SK-N-SH (cell line): ENCODE data around the gene COL28A1. TPM values are rescaled to one million over a fixed set of nuclear protein-coding genes. Genes with fewer than 3 reads are reported as not detected.

Source experiments
- CTCF ChIA-PET: fragments of 300-600, 350-600 bp; formaldehyde crosslinking; extraction: SDS; loops from one replicate; lab custom pipeline; 2021; lab: Yijun Ruan, JAX
- POLR2A ChIA-PET: fragments of 350-600 bp; sonication (Branson Sonifier 250); formaldehyde crosslinking; extraction: SDS; loops from one replicate; lab custom pipeline; 2020; ENCODE audit warnings: antibody characterized with exemption, inconsistent platforms; lab: Yijun Ruan, JAX
- DNase-seq: peaks from one replicate; pipeline ENCODE4 v3.0.0; 2012
- H2AFZ ChIP-seq: fragments of 200-600 bp; sonication (generic); 2 replicates; pipeline ENCODE4 v1.8.1; 2016; ENCODE audit warnings: antibody characterized with exemption, mild to moderate bottlenecking, low read depth
- H3F3A ChIP-seq: fragments of 200-600 bp; sonication (generic); replicated peaks from 2 replicates; pipeline ENCODE3; 2016; ENCODE audit warnings: antibody characterized with exemption, mild to moderate bottlenecking; ENCODE audit not compliant: insufficient read depth
- H3K27ac ChIP-seq, 2 experiments: fragments of 200-500 bp in 1 of 2; fragments of 200-600 bp in 1 of 2; sonication (Bioruptor generic) in 1 of 2; sonication (generic), shearing (Covaris generic) in 1 of 2; 2 replicates each; pipeline versions ENCODE4 v1.5.1 to v1.6.1; 2014 to 2016; ENCODE audit warnings: low read depth in 2 of 2, inconsistent platforms in 1 of 2, low read length in 1 of 2, mild to moderate bottlenecking in 1 of 2, mixed read lengths in 1 of 2
- H3K27me3 ChIP-seq: fragments of 200-600 bp; sonication (generic), shearing (Covaris generic); 2 replicates; pipeline ENCODE4 v1.6.1; 2016; ENCODE audit warnings: mixed run types; ENCODE audit not compliant: insufficient read depth
- H3K36me3 ChIP-seq, 2 experiments: fragments of 200-500 bp in 1 of 2; fragments of 200-600 bp in 1 of 2; sonication (Bioruptor generic) in 1 of 2; sonication (generic) in 1 of 2; replicated peaks in 1 of 2; 2 replicates each; pipeline versions ENCODE3 to v1.5.1; 2014 to 2016; ENCODE audit warnings: low read length in 1 of 2, mild to moderate bottlenecking in 1 of 2; ENCODE audit not compliant: insufficient read depth in 2 of 2, control insufficient read depth in 1 of 2
- H3K4me1 ChIP-seq, 2 experiments: fragments of 200-500 bp in 1 of 2; fragments of 200-600 bp in 1 of 2; sonication (Bioruptor generic) in 1 of 2; sonication (generic), shearing (Covaris generic) in 1 of 2; 2 replicates each; pipeline versions ENCODE4 v1.5.1 to v1.6.1; 2014 to 2016; ENCODE audit warnings: low read depth in 1 of 2, low read length in 1 of 2, mixed run types in 1 of 2; ENCODE audit not compliant: insufficient read depth in 2 of 2, control insufficient read depth in 1 of 2
- H3K4me2 ChIP-seq: fragments of 200-600 bp; sonication (generic), shearing (Covaris generic); 2 replicates; pipeline ENCODE4 v1.6.1; 2017; ENCODE audit warnings: mixed run types
- H3K4me3 ChIP-seq, 2 experiments: fragments of 200-500 bp in 1 of 2; fragments of 200-600 bp in 1 of 2; sonication (Bioruptor generic) in 1 of 2; sonication (generic), shearing (Covaris generic) in 1 of 2; 2 replicates each; pipeline versions ENCODE4 v1.5.1 to v1.8.1; 2014 to 2016; ENCODE audit warnings: low read depth in 2 of 2, inconsistent platforms in 1 of 2, low read length in 1 of 2, mild to moderate bottlenecking in 1 of 2, mixed read lengths in 1 of 2, moderate library complexity in 1 of 2
- H3K79me2 ChIP-seq: fragments of 200-600 bp; sonication (generic); 2 replicates; pipeline ENCODE4 v1.8.1; 2017; ENCODE audit warnings: mild to moderate bottlenecking; ENCODE audit not compliant: insufficient read depth
- H3K9ac ChIP-seq: fragments of 200-600 bp; sonication (generic); 2 replicates; pipeline ENCODE4 v1.6.1; 2017; ENCODE audit warnings: mixed run types
- H3K9me2 ChIP-seq: fragments of 200-600 bp; sonication (generic); 2 replicates; pipeline ENCODE4 v1.6.1; 2017; ENCODE audit warnings: mixed run types
- H3K9me3 ChIP-seq: fragments of 200-600 bp; sonication (generic); 2 replicates; pipeline ENCODE4 v1.6.1; 2017; ENCODE audit warnings: mixed run types, mild to moderate bottlenecking, moderate library complexity
- H4K20me1 ChIP-seq: fragments of 200-600 bp; sonication (generic); 2 replicates; pipeline ENCODE4 v1.6.1; 2017; ENCODE audit warnings: mild to moderate bottlenecking, mixed run types; ENCODE audit not compliant: insufficient read depth
- CHD2 ChIP-seq: fragments of 150-350 bp; IDR thresholded peaks from 2 replicates; pipeline ENCODE4 v1.6.1; 2018; ENCODE audit warnings: low read length; ENCODE audit not compliant: partially characterized antibody
- ELF1 ChIP-seq: IDR thresholded peaks from 2 replicates; pipeline ENCODE4 v1.4.0; 2012
- EZH2phosphoT487 ChIP-seq: fragments of 200-600 bp; sonication (generic); IDR thresholded peaks from 2 replicates; pipeline ENCODE4 v1.6.1; 2017; ENCODE audit warnings: low read depth, mixed run types, mild to moderate bottlenecking, antibody characterized with exemption, moderate library complexity, borderline replicate concordance
- GATA2 ChIP-seq: sonication (generic); formaldehyde crosslinking; IDR thresholded peaks from 2 replicates; pipeline ENCODE4 v1.5.0; 2020; ENCODE audit warnings: mild to moderate bottlenecking, missing genetic modification reagents
- JUND ChIP-seq: IDR thresholded peaks from 2 replicates; pipeline ENCODE4 v1.4.0; 2012
- MXI1 ChIP-seq: IDR thresholded peaks from 2 replicates; pipeline ENCODE4 v1.6.1; 2012; ENCODE audit warnings: mild to moderate bottlenecking, low read depth, low read length, improper control_type of control experiment
- NRF1 ChIP-seq: IDR thresholded peaks from 2 replicates; pipeline ENCODE4 v1.6.1; 2012; ENCODE audit warnings: low read depth, mild to moderate bottlenecking, low read length
- RAD21 ChIP-seq: IDR thresholded peaks from 2 replicates; pipeline ENCODE4 v1.6.1; 2012; ENCODE audit warnings: mild to moderate bottlenecking, low read length
- RCOR1 ChIP-seq: fragments of 150-350 bp; IDR thresholded peaks from 2 replicates; pipeline ENCODE4 v1.6.1; 2017; ENCODE audit warnings: antibody characterized with exemption, low read length
- RFX5 ChIP-seq: IDR thresholded peaks from 2 replicates; pipeline ENCODE4 v1.6.1; 2012; ENCODE audit warnings: mild to moderate bottlenecking, improper control_type of control experiment, low read length
- RXRA ChIP-seq: IDR thresholded peaks from 2 replicates; pipeline ENCODE4 v1.4.0; 2012; ENCODE audit warnings: low read depth, mild to moderate bottlenecking, borderline replicate concordance
- SIN3A ChIP-seq: IDR thresholded peaks from 2 replicates; pipeline ENCODE4 v1.6.1; 2012; ENCODE audit warnings: low read depth, mild to moderate bottlenecking, low read length, moderate library complexity, borderline replicate concordance
- TAF1 ChIP-seq: IDR thresholded peaks from 2 replicates; pipeline ENCODE4 v1.6.1; 2012; ENCODE audit warnings: low read depth, mild to moderate bottlenecking, low read length, moderate library complexity, borderline replicate concordance
- TCF12 ChIP-seq: IDR thresholded peaks from 2 replicates; pipeline ENCODE4 v1.4.0; 2012
- YY1 ChIP-seq: IDR thresholded peaks from 2 replicates; pipeline ENCODE4 v1.4.0; 2012; ENCODE audit warnings: low read depth, mild to moderate bottlenecking
- WGBS: methylation state at CpG from one replicate; pipeline ENCODE4 v1.1.6; 2017; ENCODE audit warnings: low lambda C conversion rate; 5-methylcytosine and 5-hydroxymethylcytosine counted together
- polyA plus RNA-seq, 3 experiments: library from polyadenylated mRNA; depleted of rRNA; stranded (reverse); fragments of >200 nt; gene quantifications; 2 replicates each; pipeline ENCODE4 v1.2.3, GENCODE V29; 2012
- TF ChIP-seq, protein P1 (sequence below): fragments of 200-600 bp; sonication (generic); IDR thresholded peaks from 2 replicates; pipeline ENCODE4 v1.6.1; 2017; ENCODE audit warnings: antibody characterized with exemption, mild to moderate bottlenecking, moderate library complexity
- TF ChIP-seq, protein P2 (sequence below): IDR thresholded peaks from 2 replicates; pipeline ENCODE4 v1.4.0; 2012; ENCODE audit warnings: low read depth, borderline replicate concordance

COL28A1 gene
- polyA plus RNA-seq, 1 of the 3 experiments (the other 2 are of a cell fraction), result not detected

DNA sequence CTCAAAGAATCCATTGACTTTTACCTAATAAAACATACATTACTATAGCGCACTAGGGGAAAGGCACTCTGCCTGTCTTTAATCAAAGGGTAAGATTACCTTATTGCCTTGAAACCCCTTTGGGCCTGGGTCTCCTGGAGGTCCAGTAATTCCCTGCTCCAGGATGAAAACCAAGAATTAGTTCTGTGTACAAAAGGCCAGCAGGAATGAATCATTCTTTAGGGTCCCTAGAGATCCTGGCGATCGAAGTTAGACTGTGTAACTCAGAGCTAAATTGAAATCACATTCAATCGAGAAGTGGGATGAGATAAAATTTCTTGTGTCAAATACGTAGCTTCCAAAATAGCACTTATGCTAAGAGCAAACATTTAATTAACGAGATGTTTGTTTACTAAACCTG is 29.8 kb downstream of the COL28A1 start:
- Histone ChIP-seq H3K27me3 (no peaks in the 10 kb centered on the region), H3K36me3 (no peaks in the 10 kb centered on the region), H3K9me3 (no peaks in the 10 kb centered on the region), H4K20me1 (no peaks in the 10 kb centered on the region), H3K9ac (no peak overlapping the region), H3K4me1 (peaks cover 0 to 16% of the 10 kb centered on the region in 2 experiments; a peak in 2 of 4 replicates), H2AFZ (no peak overlapping the region), H3K27ac (no peak overlapping the region), H3K79me2 (no peaks in the 10 kb centered on the region), H3K9me2 (no peaks in the 10 kb centered on the region), H3F3A (no peaks in the 10 kb centered on the region), H3K4me2 (no peak overlapping the region)
- CTCF ChIA-PET, result interaction anchor here (1.1 to 1.7 kb wide), 6 partner anchors 9 to 81 kb away, joined by 3 to 4 read pairs (median 3); partner anchors contain the start of gene COL28A1
- DNase-seq, result no peak
- 78% methylated on average over 6 of the region's 6 CpGs for WGBS
- TF ChIP-seq, protein P1, sequence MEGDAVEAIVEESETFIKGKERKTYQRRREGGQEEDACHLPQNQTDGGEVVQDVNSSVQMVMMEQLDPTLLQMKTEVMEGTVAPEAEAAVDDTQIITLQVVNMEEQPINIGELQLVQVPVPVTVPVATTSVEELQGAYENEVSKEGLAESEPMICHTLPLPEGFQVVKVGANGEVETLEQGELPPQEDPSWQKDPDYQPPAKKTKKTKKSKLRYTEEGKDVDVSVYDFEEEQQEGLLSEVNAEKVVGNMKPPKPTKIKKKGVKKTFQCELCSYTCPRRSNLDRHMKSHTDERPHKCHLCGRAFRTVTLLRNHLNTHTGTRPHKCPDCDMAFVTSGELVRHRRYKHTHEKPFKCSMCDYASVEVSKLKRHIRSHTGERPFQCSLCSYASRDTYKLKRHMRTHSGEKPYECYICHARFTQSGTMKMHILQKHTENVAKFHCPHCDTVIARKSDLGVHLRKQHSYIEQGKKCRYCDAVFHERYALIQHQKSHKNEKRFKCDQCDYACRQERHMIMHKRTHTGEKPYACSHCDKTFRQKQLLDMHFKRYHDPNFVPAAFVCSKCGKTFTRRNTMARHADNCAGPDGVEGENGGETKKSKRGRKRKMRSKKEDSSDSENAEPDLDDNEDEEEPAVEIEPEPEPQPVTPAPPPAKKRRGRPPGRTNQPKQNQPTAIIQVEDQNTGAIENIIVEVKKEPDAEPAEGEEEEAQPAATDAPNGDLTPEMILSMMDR, result no peak
- no peak for TF ChIP-seq CHD2
- TF ChIP-seq TAF1, result no peak
- no peak for TF ChIP-seq EZH2phosphoT487
- TF ChIP-seq RCOR1, result no peak
- TF ChIP-seq, protein P2, sequence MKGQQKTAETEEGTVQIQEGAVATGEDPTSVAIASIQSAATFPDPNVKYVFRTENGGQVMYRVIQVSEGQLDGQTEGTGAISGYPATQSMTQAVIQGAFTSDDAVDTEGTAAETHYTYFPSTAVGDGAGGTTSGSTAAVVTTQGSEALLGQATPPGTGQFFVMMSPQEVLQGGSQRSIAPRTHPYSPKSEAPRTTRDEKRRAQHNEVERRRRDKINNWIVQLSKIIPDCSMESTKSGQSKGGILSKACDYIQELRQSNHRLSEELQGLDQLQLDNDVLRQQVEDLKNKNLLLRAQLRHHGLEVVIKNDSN, result no peak
- TF ChIP-seq NRF1, result no peak
- no peak for TF ChIP-seq RFX5
- TF ChIP-seq YY1, result no peak
- TF ChIP-seq TCF12, result no peak
- no peak for TF ChIP-seq SIN3A
- no peak for TF ChIP-seq GATA2
- TF ChIP-seq ELF1, result no peak
- no peak for TF ChIP-seq RAD21
- no peak for TF ChIP-seq JUND
- TF ChIP-seq RXRA, result no peak
- no peak for TF ChIP-seq MXI1
- TF ChIP-seq, all 33 proteins: peak for 0
- no peak overlapping the region for H3K4me3 ChIP-seq
- POLR2A ChIA-PET, result no interaction called here
